ENCODE measurements around the gene GABBR2.
"Not testable (repeated sequence)": the region's sequence is repeated elsewhere in the genome, so short reads cannot be mapped to it uniquely, and the experiment has no call there.

Gene GABBR2

DNA sequence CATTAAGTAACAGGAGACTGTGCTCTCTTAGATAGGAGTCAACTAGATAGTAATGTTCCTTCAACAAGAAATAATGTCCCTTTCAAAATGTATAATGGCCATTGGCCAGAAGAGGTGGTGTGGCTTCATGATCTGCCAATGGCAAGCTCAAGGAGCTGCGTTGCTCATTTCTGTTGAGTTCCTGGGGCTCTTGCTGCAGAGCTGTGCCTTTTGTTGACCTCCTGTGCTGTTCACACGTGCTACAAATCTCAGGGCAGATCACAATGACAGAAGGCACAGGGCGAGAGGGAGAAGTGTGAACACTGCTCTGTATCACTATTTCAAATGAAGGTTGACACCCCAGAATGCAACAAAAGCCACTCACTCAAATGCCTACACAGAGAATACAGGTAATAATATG lies 437.3 kb downstream of the GABBR2 start:
- DNase-seq, result peak; percentile 24

GRCh38 chr9:98270284-98270683 lies 438.5 kb downstream of the GABBR2 start:
- DNase-seq, result not testable (repeated sequence)

- not testable (repeated sequence) for DNase-seq
Observed at GRCh38 chr9:98269652-98270051, 439.1 kb downstream of the GABBR2 start.

GRCh38 chr9:98267556-98267955 lies 441.2 kb downstream of the GABBR2 start:
- DNase-seq, result not testable (repeated sequence)

DNA sequence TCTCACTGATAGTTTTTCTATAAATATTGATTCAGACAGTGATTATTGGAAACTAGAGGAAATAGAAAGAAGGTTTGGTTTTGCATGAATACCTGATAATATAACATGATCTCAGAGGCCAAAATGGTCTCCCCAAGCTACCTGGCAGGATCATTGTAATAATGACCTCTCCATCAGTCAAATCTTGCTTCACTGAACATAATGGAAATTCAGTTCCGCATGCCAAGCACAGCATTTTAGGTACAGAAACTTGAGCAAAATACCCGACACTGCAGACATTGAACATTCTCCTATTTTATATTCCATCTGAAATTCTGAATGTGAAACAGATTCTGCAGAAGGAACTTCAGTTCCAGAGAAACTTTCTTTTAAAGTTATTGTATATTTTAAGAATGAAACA lies 444.2 kb downstream of the GABBR2 start:
- DNase-seq, result no peak

DNA sequence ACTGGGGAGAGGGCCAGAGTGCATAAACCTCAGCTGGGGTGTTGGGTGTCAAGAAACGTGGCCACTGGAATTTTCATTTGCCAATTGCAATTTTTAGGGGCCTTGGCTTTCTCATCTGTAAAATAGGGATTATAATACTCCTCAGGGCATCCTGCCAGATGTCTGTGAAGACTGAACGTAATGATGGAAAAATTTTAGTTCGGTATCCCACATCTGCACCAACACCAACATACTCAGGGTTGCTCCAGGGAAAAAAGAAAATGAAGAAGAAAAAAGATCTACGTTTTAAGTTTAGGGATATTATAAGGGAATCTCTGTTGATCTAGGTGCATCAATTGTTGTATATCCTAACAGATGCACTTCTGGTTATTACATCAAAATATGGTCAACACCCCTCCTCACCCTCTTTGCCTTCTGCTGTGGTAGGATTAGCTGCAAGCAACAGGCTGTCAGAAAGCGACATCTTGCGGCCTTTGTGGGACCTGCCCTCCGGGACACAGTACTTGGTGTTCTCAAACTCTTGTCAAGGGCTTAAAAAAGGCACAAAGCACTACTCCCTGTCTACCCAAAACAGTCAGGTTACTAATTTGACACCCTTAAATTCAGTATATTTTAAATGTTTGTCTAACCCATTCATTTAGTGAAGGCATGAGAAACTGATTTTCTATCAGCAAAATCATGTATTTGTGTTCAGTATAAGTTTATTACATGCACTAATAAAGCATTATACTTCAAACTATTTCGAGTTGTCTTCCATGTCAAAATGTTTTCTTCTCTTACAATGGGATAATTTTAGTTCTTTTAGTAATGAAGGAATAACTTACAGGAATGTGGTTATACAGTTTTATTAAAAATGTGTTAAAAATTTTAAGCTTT lies 445.0 kb downstream of the GABBR2 start:
- peak; percentile 90 for DNase-seq

DNA sequence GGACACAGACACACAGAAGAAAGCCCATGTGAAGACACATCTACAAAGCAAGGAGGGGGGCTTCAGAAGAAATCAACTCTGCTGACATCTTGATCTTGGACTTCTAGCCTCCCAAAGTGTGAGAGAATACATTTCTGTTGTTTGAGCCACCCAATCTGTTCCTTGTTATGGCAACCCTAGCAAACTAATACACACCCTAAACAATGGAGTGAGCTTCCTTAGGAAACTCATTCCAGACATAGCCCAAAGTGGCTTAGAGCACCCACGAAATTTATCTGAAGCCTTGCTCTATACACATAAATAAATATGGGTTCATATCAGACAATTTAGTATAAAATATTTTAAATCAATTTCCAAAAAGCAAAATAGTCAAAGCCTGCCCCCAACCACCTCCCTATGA lies 445.7 kb downstream of the GABBR2 start:
- no peak for DNase-seq

- no peak for DNase-seq
Observed at GRCh38 chr9:98262056-98262455, 446.7 kb downstream of the GABBR2 start.

GRCh38 chr9:98260635-98261034 lies 448.1 kb downstream of the GABBR2 start:
- no peak for DNase-seq

DNA sequence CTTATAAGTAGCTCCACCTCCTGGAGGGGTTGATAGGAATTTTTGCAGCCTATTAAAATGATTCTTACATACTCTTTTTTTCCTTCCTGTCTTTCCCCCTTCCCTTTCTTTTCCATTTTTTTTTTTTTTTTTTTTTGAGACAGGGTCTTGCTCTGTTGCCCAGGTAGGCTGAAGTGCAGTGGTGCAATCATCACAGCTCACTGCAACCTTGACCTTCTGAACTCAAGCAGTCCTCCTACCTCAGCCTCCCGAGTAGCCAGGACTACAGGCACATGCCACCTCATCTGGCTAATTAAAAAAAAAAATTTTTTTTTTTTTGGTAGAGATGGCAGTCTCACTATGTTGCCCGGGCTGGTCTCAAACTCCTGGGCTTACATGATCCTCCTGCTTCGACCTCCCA lies 448.9 kb downstream of the GABBR2 start:
- DNase-seq, result no peak

DNA sequence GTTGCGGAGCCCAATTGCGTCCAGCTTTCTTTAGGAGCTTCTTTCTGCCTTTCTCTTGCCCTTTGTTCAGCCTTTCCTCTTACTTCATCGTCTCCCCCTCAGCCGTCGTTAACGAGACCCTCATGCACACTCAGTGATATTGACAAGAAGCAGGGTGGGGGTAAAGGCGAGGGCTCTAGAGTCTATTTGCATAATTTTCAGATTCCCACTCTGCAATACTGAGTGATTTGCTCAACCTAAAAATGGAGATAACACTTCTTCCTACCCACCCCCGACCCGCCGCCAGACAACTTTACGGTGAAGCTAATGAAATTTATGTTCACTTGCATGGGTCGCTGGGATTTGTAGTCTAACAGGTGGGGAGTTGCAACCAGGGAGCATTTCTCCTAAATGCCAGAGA lies 452.0 kb downstream of the GABBR2 start:
- peak; percentile 74 for DNase-seq

- peak; percentile 98 for DNase-seq
Observed at GRCh38 chr9:98255578-98256296, 453.0 kb downstream of the GABBR2 start, which contains the start of gene TBC1D2. Gene TBC1D2, minus strand, starts transcription at chr9:98255649. Its CDS starts 108 bp downstream, at chr9:98255541.

DNA sequence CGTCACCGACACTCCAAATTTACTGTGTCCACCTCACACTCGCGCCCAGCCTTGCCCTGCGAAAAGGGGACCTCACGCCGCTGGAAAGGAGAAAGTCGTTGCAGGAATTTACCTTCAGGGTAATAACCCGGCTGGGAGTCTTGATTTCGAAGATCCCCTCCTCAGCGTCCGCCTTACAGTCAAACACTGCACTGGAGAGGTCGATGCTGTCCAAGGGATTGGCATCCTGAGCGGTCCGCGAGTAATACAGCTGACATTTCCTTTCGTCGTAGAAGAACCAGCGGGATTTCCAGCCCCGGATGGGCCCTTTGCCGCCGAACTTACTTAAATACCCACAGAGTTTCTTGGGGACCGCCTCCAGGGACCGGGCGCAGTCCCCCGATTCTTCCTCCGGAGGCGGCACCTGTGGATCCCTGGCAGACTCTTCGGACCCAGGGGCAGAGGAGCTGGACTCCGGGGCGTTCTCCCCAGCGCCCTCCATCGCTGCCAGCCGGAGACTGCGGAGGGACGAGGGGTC lies 453.6 kb downstream of the GABBR2 start:
- DNase-seq, result peak; percentile 72

GRCh38 chr9:98254228-98255060 lies 454.3 kb downstream of the GABBR2 start:
- DNase-seq, result no peak

- no peak for DNase-seq
Observed at GRCh38 chr9:98253565-98253964, 455.2 kb downstream of the GABBR2 start.

- peak; percentile 46 for DNase-seq
Observed at GRCh38 chr9:98251551-98251950, 457.2 kb downstream of the GABBR2 start.

- no peak for DNase-seq
Observed at GRCh38 chr9:98249771-98250170, 459.0 kb downstream of the GABBR2 start.

DNA sequence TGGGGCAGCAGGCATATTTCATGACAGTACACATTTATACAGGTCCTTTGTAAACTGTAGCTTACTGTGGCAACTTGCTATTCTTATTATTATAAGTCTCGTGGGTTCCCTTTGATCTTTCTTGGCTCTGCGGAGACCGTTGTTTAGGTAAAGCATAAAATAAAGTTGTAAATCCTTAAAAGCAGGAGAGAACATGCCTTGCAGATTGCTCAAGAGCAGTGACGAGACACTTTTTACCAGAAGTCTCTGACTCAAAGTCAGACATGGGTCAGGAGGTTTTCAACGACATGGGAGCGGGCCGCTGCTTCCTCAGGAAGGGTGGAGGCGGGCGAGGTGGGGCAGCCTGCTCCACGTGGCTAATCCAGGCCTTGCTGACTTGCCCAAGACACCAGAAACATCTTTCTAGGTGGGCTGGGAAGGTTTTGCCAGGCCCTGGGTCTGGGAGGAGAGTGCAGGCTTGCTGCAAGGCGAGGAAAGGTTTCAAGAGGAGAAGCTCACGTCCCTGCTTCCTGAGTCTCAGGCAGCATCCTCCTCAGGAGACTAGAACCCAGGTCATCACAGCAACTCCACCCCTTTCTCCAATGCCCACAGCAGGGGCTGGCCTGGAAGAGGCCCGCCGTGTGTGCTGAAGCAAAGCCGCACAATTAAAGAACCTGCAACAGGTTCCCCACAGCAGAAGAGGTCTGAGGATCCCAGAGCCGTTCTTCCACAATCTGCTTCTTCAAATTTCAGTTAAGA lies 459.8 kb downstream of the GABBR2 start:
- no peak for DNase-seq

DNA sequence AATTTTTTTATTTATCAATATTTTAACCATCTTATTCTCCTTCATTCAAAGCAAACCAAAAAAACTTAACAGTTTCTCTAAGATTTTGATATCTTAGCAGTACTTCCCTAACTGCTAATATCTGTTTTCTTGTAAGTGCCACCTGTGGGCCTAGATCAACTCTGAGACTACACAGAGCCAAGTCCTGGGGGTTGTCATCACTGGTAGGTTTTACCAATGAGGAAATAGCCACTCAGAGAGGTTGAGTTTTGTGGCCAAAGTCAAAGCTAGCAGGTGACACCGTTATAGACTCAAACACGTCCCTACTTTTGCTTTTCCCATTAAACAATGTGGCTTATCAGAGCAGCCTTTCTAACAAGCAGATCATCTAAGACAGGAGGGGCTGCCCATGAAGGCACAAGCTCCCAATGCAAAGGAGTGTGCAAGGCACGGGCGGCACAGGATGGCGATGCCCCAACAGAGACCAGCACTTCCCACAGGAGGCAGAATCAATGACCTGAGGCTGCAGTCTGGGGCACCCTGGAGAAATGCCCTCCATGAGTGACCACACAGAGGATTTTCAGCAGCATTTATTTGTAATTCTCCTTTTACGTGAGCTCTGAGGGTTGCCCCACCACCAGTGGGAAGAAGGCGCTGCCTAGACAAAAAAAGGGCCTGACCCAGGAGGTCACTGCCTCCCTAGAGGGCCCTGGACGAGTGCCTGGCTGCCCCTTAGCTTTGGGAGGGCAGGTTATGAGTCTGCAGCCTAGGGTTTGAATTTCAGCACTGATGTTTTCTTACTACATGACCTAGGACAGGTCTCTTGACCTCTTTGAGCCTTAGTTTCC lies 460.7 kb downstream of the GABBR2 start:
- no peak for DNase-seq

GRCh38 chr9:98242426-98242825 lies 466.3 kb downstream of the GABBR2 start:
- DNase-seq, result no peak

Measured in NCI-H69 (cell line).